DOHH2 (cell line): ENCODE data around the gene ERP27.

Source experiments
- H3F3A ChIP-seq: fragments of 200-600 bp; sonication (generic), shearing (Covaris generic); 2 replicates; pipeline ENCODE4 v1.6.0; 2016; ENCODE audit warnings: antibody characterized with exemption, mild to moderate bottlenecking; ENCODE audit not compliant: control insufficient read depth, insufficient read depth
- H3K27ac ChIP-seq: fragments of 200-600 bp; sonication (generic); 2 replicates; pipeline ENCODE4 v1.5.1; 2014; ENCODE audit warnings: low read depth, mild to moderate bottlenecking, low read length, moderate library complexity
- H3K27me3 ChIP-seq: fragments of 200-600 bp; sonication (generic); 2 replicates; pipeline ENCODE4 v1.6.1; 2014; ENCODE audit warnings: mild to moderate bottlenecking, low read length, mixed read lengths; ENCODE audit not compliant: control insufficient read depth
- H3K36me3 ChIP-seq: fragments of 200-600 bp; sonication (generic); 2 replicates; pipeline ENCODE4 v1.6.1; 2014; ENCODE audit warnings: mild to moderate bottlenecking, low read length, moderate library complexity, mixed read lengths; ENCODE audit not compliant: control insufficient read depth
- H3K4me1 ChIP-seq: fragments of 200-600 bp; sonication (generic); 2 replicates; pipeline ENCODE4 v1.6.1; 2014; ENCODE audit warnings: mild to moderate bottlenecking, low read length, mixed read lengths; ENCODE audit not compliant: control insufficient read depth
- H3K4me2 ChIP-seq: fragments of 200-600 bp; sonication (generic); 2 replicates; pipeline ENCODE4 v1.6.0; 2014; ENCODE audit warnings: mild to moderate bottlenecking, low read length, moderate library complexity
- H3K4me3 ChIP-seq: fragments of 200-600 bp; sonication (generic); 2 replicates; pipeline ENCODE4 v1.5.1; 2014; ENCODE audit warnings: mild to moderate bottlenecking, low read length, mixed read lengths
- H3K79me2 ChIP-seq: fragments of 200-600 bp; sonication (generic); 2 replicates; pipeline ENCODE4 v1.6.1; 2014; ENCODE audit warnings: mild to moderate bottlenecking, low read length, mixed read lengths; ENCODE audit not compliant: control insufficient read depth
- H3K9me2 ChIP-seq: fragments of 200-600 bp; sonication (generic); replicated peaks from 2 replicates; pipeline ENCODE4 v1.6.1; 2014; ENCODE audit warnings: mild to moderate bottlenecking, low read length, mixed read lengths; ENCODE audit not compliant: control insufficient read depth
- H3K9me3 ChIP-seq: fragments of 200-600 bp; sonication (generic); 2 replicates; pipeline ENCODE4 v1.6.1; 2014; ENCODE audit warnings: antibody characterized with exemption, low read length, mixed read lengths; ENCODE audit not compliant: control insufficient read depth, insufficient read depth
- H4K20me1 ChIP-seq: fragments of 200-600 bp; sonication (generic); 2 replicates; pipeline ENCODE4 v1.6.0; 2014; ENCODE audit warnings: low read depth, mild to moderate bottlenecking, antibody characterized with exemption, low read length, moderate library complexity; ENCODE audit not compliant: control insufficient read depth, insufficient read depth
- CTCF ChIP-seq: fragments of 200-600 bp; sonication (generic); IDR thresholded peaks from one replicate; pipeline ENCODE4 v1.5.1; 2014; ENCODE audit warnings: antibody characterized with exemption, mild to moderate bottlenecking, low read depth, low read length; ENCODE audit not compliant: poor library complexity, severe bottlenecking
- EZH2phosphoT487 ChIP-seq: fragments of 200-600 bp; sonication (generic); IDR thresholded peaks from 2 replicates; pipeline ENCODE4 v1.6.1; 2017; ENCODE audit warnings: borderline replicate concordance, mild to moderate bottlenecking, antibody characterized with exemption, low read length, moderate library complexity, mixed read lengths

ERP27 gene

GRCh38 chr12:14962153-14962539, 23.8 kb upstream of the ERP27 start:
- Histone ChIP-seq H3K27me3 (no peaks in the 10 kb centered on the region), H3K9me3 (no peaks in the 10 kb centered on the region), H3K9me2 (no peaks in the 10 kb centered on the region), H3K36me3 (peaks cover 46% of the 10 kb centered on the region), H3K4me1 (peaks cover 60% of the 10 kb centered on the region), H3K79me2 (peaks cover 46% of the 10 kb centered on the region), H3K4me2 (peak overlapping the region; percentile 98), H3F3A (peaks cover 47% of the 10 kb centered on the region), H4K20me1 (peaks cover 3% of the 10 kb centered on the region; the same call in 1 of the 2 replicates), H3K4me3 (peak overlapping the region; percentile 90), H3K27ac (peak overlapping the region; percentile 98)
- TF ChIP-seq CTCF (no peak), EZH2phosphoT487 (no peak)

- H3F3A ChIP-seq, result peaks cover 53% of the 10 kb centered on the region
- no peaks in the 10 kb centered on the region for H3K9me3 ChIP-seq
- peaks cover 7% of the 10 kb centered on the region; the same call in 1 of the 2 replicates for H4K20me1 ChIP-seq
- TF ChIP-seq EZH2phosphoT487 (no peak), CTCF (no peak)
- H3K27me3 ChIP-seq, result no peaks in the 10 kb centered on the region
- peaks cover 62% of the 10 kb centered on the region for H3K4me1 ChIP-seq
- H3K36me3 ChIP-seq, result peaks cover 52% of the 10 kb centered on the region
- H3K4me3 ChIP-seq, result peak within 1 kb of the TSS; percentile 90
- peak within 1 kb of the TSS; percentile 98 for H3K4me2 ChIP-seq
- no peaks in the 10 kb centered on the region for H3K9me2 ChIP-seq
- peak within 1 kb of the TSS; percentile 98 for H3K27ac ChIP-seq
- peaks cover 52% of the 10 kb centered on the region for H3K79me2 ChIP-seq
These were observed 23.3 kb upstream of the ERP27 start, which contains the start of gene ARHGDIB for GRCh38 chr12:14961466-14962152. TSS of gene ARHGDIB (minus strand) at chr12:14961601. CDS start at chr12:14950712, 10,889 bp downstream.

- peaks cover 7% of the 10 kb centered on the region; the same call in 1 of the 2 replicates for H4K20me1 ChIP-seq
- H3K4me1 ChIP-seq, result peaks cover 70% of the 10 kb centered on the region
- H3K4me3 ChIP-seq, result peak overlapping the region; percentile 90
These were observed 22.5 kb upstream of the ERP27 start for GRCh38 chr12:14960548-14961465.

More at GRCh38 chr12:14960548-14961465, 22.5 kb upstream of the ERP27 start:
- peaks cover 61% of the 10 kb centered on the region for H3F3A ChIP-seq
- peaks cover 59% of the 10 kb centered on the region for H3K36me3 ChIP-seq
- H3K9me3 ChIP-seq, result no peaks in the 10 kb centered on the region
- H3K27ac ChIP-seq, result peak overlapping the region; percentile 98
- TF ChIP-seq CTCF (peak; percentile 9), EZH2phosphoT487 (no peak)
- no peaks in the 10 kb centered on the region for H3K27me3 ChIP-seq
- H3K4me2 ChIP-seq, result peak overlapping the region; percentile 98
- H3K9me2 ChIP-seq, result no peaks in the 10 kb centered on the region
- peaks cover 60% of the 10 kb centered on the region for H3K79me2 ChIP-seq
